K562 (cell line): ENCODE results near the gene IRS2. TPM values are rescaled to one million over a fixed set of nuclear protein-coding genes. Genes with fewer than 3 reads are reported as not detected.

Source experiments
- CCNT2 ChIP-seq: IDR thresholded peaks from 2 replicates; pipeline ENCODE4 v1.6.1; 2011; ENCODE audit warnings: borderline replicate concordance, low read depth, mild to moderate bottlenecking, moderate library complexity, mixed read lengths, low read length; ENCODE audit not compliant: insufficient read length; ENCODE audit errors: extremely low read depth
- DIDO1 ChIP-seq: fragments of 450-650 bp; IDR thresholded peaks from 2 replicates; pipeline ENCODE4 v1.6.1; 2016; ENCODE audit warnings: low read depth, missing biosample characterization, missing genetic modification characterization
- ETV6 ChIP-seq, 3 experiments: fragments of 150-350 bp in 1 of 3; sonication (generic) in 1 of 3; formaldehyde crosslinking in 1 of 3; IDR thresholded peaks; 2 replicates each; pipeline versions ENCODE4 v1.6.1 to v1.8.0; 2014 to 2022; ENCODE audit warnings: borderline replicate concordance in 2 of 3, low read depth in 2 of 3, antibody characterized with exemption in 1 of 3, low read length in 1 of 3, mild to moderate bottlenecking in 1 of 3, missing genetic modification reagents in 1 of 3
- GTF2E2 ChIP-seq: fragments of 200-800 bp; sonication (Bioruptor generic); IDR thresholded peaks from 2 replicates; pipeline ENCODE4 v1.6.1; 2016; ENCODE audit warnings: missing genetic modification characterization, missing compliant biosample characterization
- HMG20B ChIP-seq: fragments of 250-450 bp; sonication (Bioruptor Pico); IDR thresholded peaks from 2 replicates; pipeline ENCODE4 v1.5.0; 2021; ENCODE audit warnings: mild to moderate bottlenecking
- HNRNPLL ChIP-seq: fragments of 200-400 bp; formaldehyde crosslinking; IDR thresholded peaks from 2 replicates; pipeline ENCODE4 v1.6.1; 2017; ENCODE audit warnings: low read length, low read depth, mild to moderate bottlenecking; ENCODE audit not compliant: poor library complexity, severe bottlenecking
- KHSRP ChIP-seq: fragments of 450-650 bp; IDR thresholded peaks from 2 replicates; pipeline ENCODE4 v1.6.1; 2017
- KLF1 ChIP-seq: fragments of 450-650 bp; IDR thresholded peaks from 2 replicates; pipeline ENCODE4 v1.6.1; 2016; ENCODE audit warnings: missing genetic modification characterization, missing compliant biosample characterization
- MEIS2 ChIP-seq: fragments of 450-650 bp; IDR thresholded peaks from 2 replicates; pipeline ENCODE4 v1.6.1; 2014; ENCODE audit warnings: mild to moderate bottlenecking; ENCODE audit not compliant: partially characterized antibody
- POLR2H ChIP-seq: IDR thresholded peaks from 2 replicates; pipeline ENCODE4 v1.6.1; 2016; ENCODE audit warnings: missing genetic modification characterization, low read depth, mild to moderate bottlenecking, control low read depth, missing compliant biosample characterization, moderate library complexity
- SNIP1 ChIP-seq: fragments of 450-650 bp; IDR thresholded peaks from 2 replicates; pipeline ENCODE4 v1.7.1; 2017; ENCODE audit warnings: low read depth, mild to moderate bottlenecking
- SRF ChIP-seq, 2 experiments: fragments of 250-450, 450-650 bp in 1 of 2; sonication (Bioruptor Pico) in 1 of 2; sonication (generic) in 1 of 2; formaldehyde crosslinking; IDR thresholded peaks; 2 replicates each; pipeline versions ENCODE4 v1.5.0 to v1.5.1; 2020 to 2022; ENCODE audit warnings: mild to moderate bottlenecking in 1 of 2, missing genetic modification reagents in 1 of 2
- STAG1 ChIP-seq: sonication (generic); formaldehyde crosslinking; IDR thresholded peaks from 2 replicates; pipeline ENCODE4 v1.5.0; 2020; ENCODE audit warnings: missing genetic modification reagents, borderline replicate concordance
- TRIM24 ChIP-seq, 2 experiments: fragments of 450-650 bp; IDR thresholded peaks; 2 replicates each; pipeline ENCODE4 v1.6.1; 2016
- XRCC5 ChIP-seq: fragments of 200-400 bp; formaldehyde crosslinking; IDR thresholded peaks from 2 replicates; pipeline ENCODE4 v1.6.1; 2017; ENCODE audit warnings: low read depth, mild to moderate bottlenecking, low read length
- ZNF146 ChIP-seq: IDR thresholded peaks from one replicate; pipeline ENCODE4 v1.6.1; 2018; ENCODE audit warnings: missing compliant biosample characterization; ENCODE audit not compliant: unreplicated experiment
- ZNF165 ChIP-seq: fragments of 250-450 bp; sonication (Bioruptor Pico); IDR thresholded peaks from 2 replicates; pipeline ENCODE4 v1.4.0; 2020; ENCODE audit warnings: borderline replicate concordance
- ZNF3 ChIP-seq: fragments of 250-450 bp; sonication (Bioruptor Pico); IDR thresholded peaks from 2 replicates; pipeline ENCODE4 v1.5.0; 2021; ENCODE audit warnings: mild to moderate bottlenecking, moderate library complexity
- ZNF668 ChIP-seq: fragments of 250-450 bp; sonication (Bioruptor Pico); IDR thresholded peaks from 2 replicates; pipeline ENCODE4 v1.8.0; 2022; ENCODE audit warnings: mild to moderate bottlenecking, inconsistent platforms
- polyA plus RNA-seq, 8 experiments: library from polyadenylated mRNA; depleted of rRNA in 4 of 8; stranded (reverse) in 5 of 8; unstranded in 3 of 8; fragments of >200 nt; fragmentation: Nextera tagmentation in 2 of 8; fragmentation: Illumina TruSeq in 1 of 8; extraction: Ambion mirVana in 2 of 8; extraction: Trizol in 1 of 8; gene quantifications; 2 replicates each; pipeline versions ENCODE4 v1.2.1 to v1.2.3, GENCODE V29; 2011 to 2014; ENCODE audit warnings: inconsistent platforms in 1 of 8, missing spikeins in 1 of 8
- total RNA-seq, 7 experiments: library from RNA; depleted of rRNA in 6 of 7; stranded (reverse); fragments of >200 nt in 6 of 7; fragmentation: Illumina TruSeq in 2 of 7; extraction: Trizol in 2 of 7; gene quantifications; 2 replicates each; pipeline versions ENCODE4 v1.2.1 to v1.2.3, GENCODE V29; 2011 to 2021; ENCODE audit warnings: low replicate concordance in 1 of 7
- TF ChIP-seq, protein P1 (sequence below): sonication (generic); formaldehyde crosslinking; IDR thresholded peaks from 2 replicates; pipeline ENCODE4 v1.8.1; 2023; ENCODE audit warnings: mild to moderate bottlenecking, missing genetic modification reagents
- TF ChIP-seq, protein P2 (sequence below): IDR thresholded peaks from 2 replicates; pipeline ENCODE4 v1.6.1; 2016; ENCODE audit warnings: missing genetic modification characterization, missing compliant biosample characterization
- TF ChIP-seq, protein P3 (sequence below): fragments of 250-450 bp; sonication (Bioruptor Pico); IDR thresholded peaks from 2 replicates; pipeline ENCODE4 v1.5.0; 2021
- TF ChIP-seq, protein P4 (sequence below): fragments of 450-650 bp; formaldehyde crosslinking; IDR thresholded peaks from 2 replicates; pipeline ENCODE4 v1.4.0; 2022; ENCODE audit warnings: missing genetic modification characterization

IRS2 gene
- total and polyA plus RNA-seq, 9 of the 15 experiments (the other 6 are each of a cell fraction or from before 2014, with no cell fraction given) = 0.36 to 4.6 (median 0.63) TPM

DNA sequence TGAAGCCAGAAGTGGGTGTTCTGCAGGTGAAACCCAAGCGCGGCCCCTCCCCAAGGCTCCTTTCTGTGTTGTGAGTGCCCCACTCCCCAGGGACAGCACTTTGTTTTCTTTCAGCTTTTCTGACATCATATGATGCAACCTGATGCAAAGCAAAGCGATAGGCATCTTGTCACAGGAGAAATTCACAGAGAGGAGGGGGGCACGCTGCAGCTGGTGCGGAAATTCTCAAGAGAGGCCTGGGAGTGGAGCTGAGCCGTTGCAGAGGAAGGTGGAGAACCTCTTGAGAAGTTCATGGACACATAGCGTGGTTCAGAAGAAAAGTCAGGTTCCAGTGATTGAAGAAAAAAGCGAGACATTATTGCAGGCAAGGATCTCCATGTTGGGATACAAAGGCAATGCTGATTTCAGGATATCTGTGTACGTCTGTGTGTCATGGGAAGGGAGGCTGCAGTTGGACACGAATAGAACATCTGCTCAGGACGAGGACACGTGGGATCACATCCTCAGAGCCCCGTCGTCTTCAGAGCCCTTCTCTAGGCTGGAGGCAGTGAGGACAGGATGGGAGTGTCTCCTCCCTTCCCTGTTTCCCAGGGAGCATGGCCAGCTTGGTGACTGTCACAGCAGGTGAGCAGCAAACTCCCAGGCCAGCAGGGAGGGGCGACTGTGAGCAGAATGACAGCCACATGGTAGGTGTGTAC, 79.2 kb downstream of the IRS2 start (continued):
- TF ChIP-seq ZNF3 (CRISPR knock-in tag) = no peak
- peak in 1 of 2 experiments; percentile 42; a peak in 1 of 4 replicates for TF ChIP-seq SRF (CRISPR knock-in tag; IDR thresholded peaks at IDR 0.05)
- TF ChIP-seq CCNT2 = no peak
- TF ChIP-seq HMG20B (CRISPR knock-in tag) = no peak
- TF ChIP-seq POLR2H (tag) = peak; percentile 83
- TF ChIP-seq, protein P1, sequence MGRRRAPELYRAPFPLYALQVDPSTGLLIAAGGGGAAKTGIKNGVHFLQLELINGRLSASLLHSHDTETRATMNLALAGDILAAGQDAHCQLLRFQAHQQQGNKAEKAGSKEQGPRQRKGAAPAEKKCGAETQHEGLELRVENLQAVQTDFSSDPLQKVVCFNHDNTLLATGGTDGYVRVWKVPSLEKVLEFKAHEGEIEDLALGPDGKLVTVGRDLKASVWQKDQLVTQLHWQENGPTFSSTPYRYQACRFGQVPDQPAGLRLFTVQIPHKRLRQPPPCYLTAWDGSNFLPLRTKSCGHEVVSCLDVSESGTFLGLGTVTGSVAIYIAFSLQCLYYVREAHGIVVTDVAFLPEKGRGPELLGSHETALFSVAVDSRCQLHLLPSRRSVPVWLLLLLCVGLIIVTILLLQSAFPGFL (CRISPR knock-in tag) = no peak
- no peak for TF ChIP-seq HNRNPLL
- TF ChIP-seq KLF1 = peak; percentile 24; the same call in 1 of the 2 replicates
- TF ChIP-seq, protein P2, sequence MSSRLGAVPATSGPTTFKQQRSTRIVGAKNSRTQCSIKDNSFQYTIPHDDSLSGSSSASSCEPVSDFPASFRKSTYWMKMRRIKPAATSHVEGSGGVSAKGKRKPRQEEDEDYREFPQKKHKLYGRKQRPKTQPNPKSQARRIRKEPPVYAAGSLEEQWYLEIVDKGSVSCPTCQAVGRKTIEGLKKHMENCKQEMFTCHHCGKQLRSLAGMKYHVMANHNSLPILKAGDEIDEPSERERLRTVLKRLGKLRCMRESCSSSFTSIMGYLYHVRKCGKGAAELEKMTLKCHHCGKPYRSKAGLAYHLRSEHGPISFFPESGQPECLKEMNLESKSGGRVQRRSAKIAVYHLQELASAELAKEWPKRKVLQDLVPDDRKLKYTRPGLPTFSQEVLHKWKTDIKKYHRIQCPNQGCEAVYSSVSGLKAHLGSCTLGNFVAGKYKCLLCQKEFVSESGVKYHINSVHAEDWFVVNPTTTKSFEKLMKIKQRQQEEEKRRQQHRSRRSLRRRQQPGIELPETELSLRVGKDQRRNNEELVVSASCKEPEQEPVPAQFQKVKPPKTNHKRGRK = no peak
- no peak for TF ChIP-seq SNIP1
- peak; percentile 63 for TF ChIP-seq MEIS2
- TF ChIP-seq TRIM24 (IDR thresholded peaks at IDR 0.05) = peak; percentile 95 to 96
- TF ChIP-seq STAG1 = no peak
- no peak for TF ChIP-seq KHSRP
- TF ChIP-seq ZNF668 (CRISPR knock-in tag) = no peak
- 0 out of 2 replicates have a peak, but pooled peaks have one; percentile 10 for TF ChIP-seq DIDO1 (tag)
- TF ChIP-seq, protein P3, sequence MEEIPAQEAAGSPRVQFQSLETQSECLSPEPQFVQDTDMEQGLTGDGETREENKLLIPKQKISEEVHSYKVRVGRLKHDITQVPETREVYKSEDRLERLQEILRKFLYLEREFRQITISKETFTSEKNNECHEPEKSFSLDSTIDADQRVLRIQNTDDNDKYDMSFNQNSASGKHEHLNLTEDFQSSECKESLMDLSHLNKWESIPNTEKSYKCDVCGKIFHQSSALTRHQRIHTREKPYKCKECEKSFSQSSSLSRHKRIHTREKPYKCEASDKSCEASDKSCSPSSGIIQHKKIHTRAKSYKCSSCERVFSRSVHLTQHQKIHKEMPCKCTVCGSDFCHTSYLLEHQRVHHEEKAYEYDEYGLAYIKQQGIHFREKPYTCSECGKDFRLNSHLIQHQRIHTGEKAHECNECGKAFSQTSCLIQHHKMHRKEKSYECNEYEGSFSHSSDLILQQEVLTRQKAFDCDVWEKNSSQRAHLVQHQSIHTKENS (CRISPR knock-in tag) = no peak
- no peak for TF ChIP-seq ZNF146 (CRISPR knock-in tag)
- TF ChIP-seq, protein P4, sequence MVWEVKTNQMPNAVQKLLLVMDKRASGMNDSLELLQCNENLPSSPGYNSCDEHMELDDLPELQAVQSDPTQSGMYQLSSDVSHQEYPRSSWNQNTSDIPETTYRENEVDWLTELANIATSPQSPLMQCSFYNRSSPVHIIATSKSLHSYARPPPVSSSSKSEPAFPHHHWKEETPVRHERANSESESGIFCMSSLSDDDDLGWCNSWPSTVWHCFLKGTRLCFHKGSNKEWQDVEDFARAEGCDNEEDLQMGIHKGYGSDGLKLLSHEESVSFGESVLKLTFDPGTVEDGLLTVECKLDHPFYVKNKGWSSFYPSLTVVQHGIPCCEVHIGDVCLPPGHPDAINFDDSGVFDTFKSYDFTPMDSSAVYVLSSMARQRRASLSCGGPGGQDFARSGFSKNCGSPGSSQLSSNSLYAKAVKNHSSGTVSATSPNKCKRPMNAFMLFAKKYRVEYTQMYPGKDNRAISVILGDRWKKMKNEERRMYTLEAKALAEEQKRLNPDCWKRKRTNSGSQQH (CRISPR knock-in tag) = no peak; the same call in 1 of the 2 replicates
- TF ChIP-seq ZNF165 (CRISPR knock-in tag) = no peak
- no peak for TF ChIP-seq ETV6 (IDR thresholded peaks at IDR 0.05; ENCODE audit: borderline replicate concordance in 1 of 2, low read depth in 2 of 2, low read length in 1 of 2)
- no peak for TF ChIP-seq ETV6 (CRISPR knock-in tag; IDR thresholded peaks at IDR 0.05; ENCODE audit: borderline replicate concordance)
- TF ChIP-seq GTF2E2 (tag) = 0 out of 2 replicates have a peak, but pooled peaks have one; percentile 63
- TF ChIP-seq XRCC5 = no peak
